Liver (tissue), 3 donors: Measurements from ENCODE around the gene ALCAM.

ENCODE experiments used
- CTCF ChIP-seq: fragments of 150-350 bp; IDR thresholded peaks from 2 replicates; pipeline ENCODE4 v1.5.1; 2017; ENCODE audit warnings: improper control_type of control experiment, low read depth, low read length; ENCODE audit not compliant: missing input control
- FOXA1 ChIP-seq: IDR thresholded peaks from 2 replicates; pipeline ENCODE4 v1.6.1; 2016; ENCODE audit warnings: antibody characterized with exemption
- JUND ChIP-seq, 2 donors: IDR thresholded peaks; 2 replicates each; pipeline ENCODE4 v1.6.1; 2016; ENCODE audit warnings: antibody characterized with exemption in 2 of 2
- RAD21 ChIP-seq, 2 donors: IDR thresholded peaks; 2 replicates each; pipeline ENCODE4 v1.6.1; 2016; ENCODE audit warnings: antibody characterized with exemption in 2 of 2, mild to moderate bottlenecking in 2 of 2
- RXRA ChIP-seq, 2 donors: IDR thresholded peaks; 2 replicates each; pipeline ENCODE4 v1.6.1; 2017 to 2018; ENCODE audit warnings: antibody characterized with exemption in 2 of 2, mild to moderate bottlenecking in 1 of 2
- TAF1 ChIP-seq: conservative IDR thresholded peaks from 2 replicates; pipeline ENCODE4 v1.6.1; 2016; ENCODE audit warnings: antibody characterized with exemption, mild to moderate bottlenecking
- TF ChIP-seq, protein P1 (sequence below): IDR thresholded peaks from 2 replicates; pipeline ENCODE4 v1.6.1; 2016; ENCODE audit warnings: antibody characterized with exemption, mild to moderate bottlenecking
- donor health status: healthy.
- donor health status: healthy.

DNA sequence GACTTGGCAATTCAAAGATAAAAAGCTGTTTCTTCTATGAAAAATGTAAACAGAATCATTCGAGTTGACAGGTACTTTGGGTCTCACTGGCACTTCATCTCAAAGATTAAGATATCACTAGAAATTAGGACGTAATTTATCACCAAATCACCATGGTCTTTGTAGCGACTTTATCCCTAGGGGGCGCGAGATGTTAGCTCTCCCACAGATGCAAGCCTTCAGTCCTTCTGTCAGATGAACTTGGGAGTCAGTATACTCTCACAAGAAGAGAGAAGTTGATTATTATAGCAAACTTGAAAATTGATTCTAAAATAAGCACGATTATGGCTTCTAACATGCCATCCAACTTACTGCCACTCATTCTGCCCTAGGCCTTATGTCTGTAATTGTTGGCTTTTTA is 150.3 kb downstream of the ALCAM start:
- TF ChIP-seq CTCF (no peak), TAF1 (no peak), RAD21 (IDR thresholded peaks at IDR 0.05) (no peak), RXRA (IDR thresholded peaks at IDR 0.05) (no peak), FOXA1 (no peak), JUND (IDR thresholded peaks at IDR 0.05) (no peak)
- TF ChIP-seq, protein P1, sequence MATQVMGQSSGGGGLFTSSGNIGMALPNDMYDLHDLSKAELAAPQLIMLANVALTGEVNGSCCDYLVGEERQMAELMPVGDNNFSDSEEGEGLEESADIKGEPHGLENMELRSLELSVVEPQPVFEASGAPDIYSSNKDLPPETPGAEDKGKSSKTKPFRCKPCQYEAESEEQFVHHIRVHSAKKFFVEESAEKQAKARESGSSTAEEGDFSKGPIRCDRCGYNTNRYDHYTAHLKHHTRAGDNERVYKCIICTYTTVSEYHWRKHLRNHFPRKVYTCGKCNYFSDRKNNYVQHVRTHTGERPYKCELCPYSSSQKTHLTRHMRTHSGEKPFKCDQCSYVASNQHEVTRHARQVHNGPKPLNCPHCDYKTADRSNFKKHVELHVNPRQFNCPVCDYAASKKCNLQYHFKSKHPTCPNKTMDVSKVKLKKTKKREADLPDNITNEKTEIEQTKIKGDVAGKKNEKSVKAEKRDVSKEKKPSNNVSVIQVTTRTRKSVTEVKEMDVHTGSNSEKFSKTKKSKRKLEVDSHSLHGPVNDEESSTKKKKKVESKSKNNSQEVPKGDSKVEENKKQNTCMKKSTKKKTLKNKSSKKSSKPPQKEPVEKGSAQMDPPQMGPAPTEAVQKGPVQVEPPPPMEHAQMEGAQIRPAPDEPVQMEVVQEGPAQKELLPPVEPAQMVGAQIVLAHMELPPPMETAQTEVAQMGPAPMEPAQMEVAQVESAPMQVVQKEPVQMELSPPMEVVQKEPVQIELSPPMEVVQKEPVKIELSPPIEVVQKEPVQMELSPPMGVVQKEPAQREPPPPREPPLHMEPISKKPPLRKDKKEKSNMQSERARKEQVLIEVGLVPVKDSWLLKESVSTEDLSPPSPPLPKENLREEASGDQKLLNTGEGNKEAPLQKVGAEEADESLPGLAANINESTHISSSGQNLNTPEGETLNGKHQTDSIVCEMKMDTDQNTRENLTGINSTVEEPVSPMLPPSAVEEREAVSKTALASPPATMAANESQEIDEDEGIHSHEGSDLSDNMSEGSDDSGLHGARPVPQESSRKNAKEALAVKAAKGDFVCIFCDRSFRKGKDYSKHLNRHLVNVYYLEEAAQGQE, result no peak
